T-cell (primary cell): ENCODE measurements around the gene KDELR3. TPM values are rescaled to one million over a fixed set of nuclear protein-coding genes. Genes with fewer than 3 reads are reported as not detected.
A peak's percentile ranks its signal among the peaks of the same experiment; 100 is the strongest.

Experiments used
- ATAC-seq, 4 experiments: fragments of 200-7000 bp in 3 of 4; fragments of 150-1000 bp in 1 of 4; cut with Tn5 transposase; replicated peaks in 1 of 4; 1 replicate in 3 of 4; 2 replicates in 1 of 4; pipeline ENCODE4 v1.10.0; 2021; ENCODE audit warnings: moderate library complexity in 3 of 4, mild to moderate bottlenecking in 2 of 4, moderate number of reproducible peaks in 1 of 4
- CTCF ChIA-PET, 2 donors: fragments of 300-600 bp; sonication (Branson Sonifier 250); formaldehyde crosslinking; loops; one replicate each; lab custom pipeline; 2022; ENCODE audit warnings: antibody characterized with exemption in 2 of 2; lab: Charles Lee
- POLR2A ChIA-PET, 2 donors: fragments of 300-600 bp; sonication (Branson Sonifier 250); formaldehyde crosslinking; loops; one replicate each; lab custom pipeline; 2022; ENCODE audit warnings: antibody characterized with exemption in 2 of 2; lab: Charles Lee
- DNase-seq, 35 experiments: peaks; one replicate each; pipeline versions ENCODE4 v3.0.0 to v3.0.0-alpha.2; 2013 to 2023
- H3K27ac ChIP-seq: one replicate; pipeline ENCODE4 v1.5.1; 2013; ENCODE audit warnings: low read length
- H3K27me3 ChIP-seq, 2 experiments: replicated peaks in 1 of 2; 1 replicate in 1 of 2; 2 replicates in 1 of 2; pipeline versions ENCODE4 v1.6.1 to v1.7.0; 2013; ENCODE audit warnings: low read length in 1 of 2, mixed read lengths in 1 of 2; ENCODE audit not compliant: control insufficient read depth in 2 of 2, insufficient read depth in 2 of 2; ENCODE audit errors: extremely low read depth in 1 of 2
- H3K36me3 ChIP-seq, 2 donors: 1 replicate in 1 of 2; 2 replicates in 1 of 2; pipeline versions ENCODE4 v1.6.1 to v1.7.0; 2013; ENCODE audit warnings: low read length in 1 of 2; ENCODE audit not compliant: control insufficient read depth in 2 of 2, insufficient read depth in 1 of 2; ENCODE audit errors: extremely low read depth in 1 of 2
- H3K4me1 ChIP-seq, 2 experiments: 1 replicate in 1 of 2; 2 replicates in 1 of 2; pipeline versions ENCODE4 v1.6.1 to v1.7.0; 2013; ENCODE audit warnings: low read length in 2 of 2, mixed read lengths in 1 of 2; ENCODE audit not compliant: insufficient read depth in 2 of 2, control insufficient read depth in 1 of 2; ENCODE audit errors: extremely low read depth in 1 of 2
- H3K4me3 ChIP-seq, 2 donors: 1 replicate in 1 of 2; 2 replicates in 1 of 2; pipeline versions ENCODE4 v1.5.1 to v1.7.0; 2013; ENCODE audit warnings: mild to moderate bottlenecking in 2 of 2, low read length in 1 of 2, moderate library complexity in 1 of 2; ENCODE audit not compliant: control insufficient read depth in 1 of 2; ENCODE audit errors: extremely low read depth in 1 of 2
- H3K9me3 ChIP-seq: 2 replicates; pipeline ENCODE4 v1.7.0; 2013
- H3K27ac Mint-ChIP-seq, 2 donors: one replicate each; pipeline ENCODE4 v1.8.0; 2020 to 2021; ENCODE audit warnings: mild to moderate bottlenecking in 2 of 2, mixed read lengths in 2 of 2
- H3K27me3 Mint-ChIP-seq, 2 donors: one replicate each; pipeline ENCODE4 v1.8.0; 2021 to 2022; ENCODE audit warnings: mixed read lengths in 2 of 2
- H3K36me3 Mint-ChIP-seq: one replicate; pipeline ENCODE4 v1.8.0; 2021; ENCODE audit warnings: mixed read lengths
- H3K4me1 Mint-ChIP-seq, 3 donors: one replicate each; pipeline ENCODE4 v1.8.0; 2020 to 2022; ENCODE audit warnings: mixed read lengths in 3 of 3, mild to moderate bottlenecking in 1 of 3
- H3K4me3 Mint-ChIP-seq, 3 donors: one replicate each; pipeline ENCODE4 v1.8.0; 2020 to 2022; ENCODE audit warnings: mild to moderate bottlenecking in 3 of 3, mixed read lengths in 3 of 3, moderate library complexity in 3 of 3
- H3K9me3 Mint-ChIP-seq, 3 donors: one replicate each; pipeline ENCODE4 v1.8.0; 2020 to 2022; ENCODE audit warnings: mixed read lengths in 3 of 3
- WGBS: methylation state at CpG from one replicate; pipeline ENCODE4 v1.1.5; 2013; ENCODE audit warnings: missing lambda C conversion rate; ENCODE audit not compliant: insufficient coverage; 5-methylcytosine and 5-hydroxymethylcytosine counted together
- total RNA-seq, 35 experiments: library from RNA in 6 of 35; stranded (reverse) in 6 of 35; fragments of 120-200 nt in 1 of 35; gene quantifications; one replicate each; pipeline versions ENCODE4 v1.2.1 to v1.2.4 and lab custom pipeline; 2013 to 2026

KDELR3 gene
- total RNA-seq, 5 donors from 2014 or later (not counting 1 experiment from before 2014, with no cell fraction given) = 0.20 to 0.29 (median 0.25) TPM; not detected in 2

DNA sequence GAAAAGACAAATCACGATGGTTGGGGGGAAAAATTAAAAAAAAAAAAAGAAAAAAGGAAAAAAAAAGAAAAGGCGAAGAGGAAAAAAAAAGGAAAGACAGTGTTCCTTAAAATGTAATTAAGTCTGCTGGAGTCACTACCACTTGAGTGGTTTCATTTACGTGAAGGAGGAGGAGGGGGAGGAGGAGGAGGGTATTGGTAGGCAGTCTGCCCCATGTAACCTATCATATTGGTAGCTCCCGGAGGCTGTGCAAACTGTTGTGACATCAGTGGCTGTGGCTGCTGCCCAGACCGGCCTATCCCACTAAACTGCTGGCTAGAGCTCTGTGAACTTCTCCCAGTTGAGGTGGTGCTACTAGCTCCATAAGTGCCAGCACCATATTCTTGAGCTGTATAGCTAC, 17.9 kb downstream of the KDELR3 start:
- no peaks in the 10 kb centered on the region for H3K9me3 Mint-ChIP-seq

DNA sequence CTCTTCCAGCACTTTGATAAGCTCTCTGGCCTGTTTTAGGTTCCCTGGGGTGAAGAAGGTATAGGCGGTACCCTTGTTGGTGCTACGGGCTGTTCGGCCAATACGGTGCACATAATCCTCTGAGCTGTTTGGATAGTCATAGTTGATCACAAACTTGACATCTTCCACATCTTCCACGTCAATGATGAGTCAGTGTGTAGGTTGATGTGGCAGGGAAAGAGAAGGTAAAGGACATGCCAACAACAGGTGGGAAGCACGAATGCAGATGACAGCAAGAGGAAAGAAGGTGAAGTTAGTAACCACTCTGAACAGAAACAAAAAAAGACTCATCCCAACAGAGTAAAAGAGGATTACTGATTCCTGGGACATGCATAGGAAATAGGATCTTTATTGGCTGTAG, 20.1 kb downstream of the KDELR3 start:
- H3K27ac Mint-ChIP-seq = peak overlapping the region in 1 of 2 donors; percentile 36
- H3K4me3 Mint-ChIP-seq = no peak overlapping the region
- POLR2A ChIA-PET = interaction anchor here in 1 of 2 donors (0.6 to 1.4 kb wide), 2 partner anchors 11 to 428 kb away, joined by 3 to 4 read pairs; no protein-coding TSS in a partner anchor
- H3K27me3 Mint-ChIP-seq = no peaks in the 10 kb centered on the region
- no peak overlapping the region for H3K4me3 ChIP-seq
- no peaks in the 10 kb centered on the region for H3K9me3 Mint-ChIP-seq
- H3K36me3 Mint-ChIP-seq = peaks cover 65% of the 10 kb centered on the region
- peaks cover 10 to 98% of the 10 kb centered on the region in 2 donors for H3K36me3 ChIP-seq
- peaks cover 41 to 65% (median 53%) of the 10 kb centered on the region in 3 donors for H3K4me1 Mint-ChIP-seq
- no CpG with 5 or more reads among the region's 6 CpGs for WGBS
- peaks cover 0 to 9% of the 10 kb centered on the region in 2 experiments for H3K4me1 ChIP-seq
- CTCF ChIA-PET = interaction anchor here in 1 of 2 donors (0.6 to 0.7 kb wide), 2 partner anchors 11 to 553 kb away, joined by 3 read pairs; no protein-coding TSS in a partner anchor
- no peak overlapping the region for H3K27ac ChIP-seq
- ATAC-seq (no peak), DNase-seq (no peak)
- no peaks in the 10 kb centered on the region for H3K9me3 ChIP-seq
- no peaks in the 10 kb centered on the region for H3K27me3 ChIP-seq

More for the DNA sequence above, 17.9 kb downstream of the KDELR3 start:
- CTCF ChIA-PET = no interaction called here
- Histone ChIP-seq H3K9me3 (no peaks in the 10 kb centered on the region), H3K36me3 (peaks cover 13 to 99% of the 10 kb centered on the region in 2 donors), H3K27me3 (no peaks in the 10 kb centered on the region), H3K27ac (no peak overlapping the region), H3K4me3 (no peak overlapping the region), H3K4me1 (peaks cover 0 to 9% of the 10 kb centered on the region in 2 experiments)
- H3K27me3 Mint-ChIP-seq = no peaks in the 10 kb centered on the region
- H3K4me3 Mint-ChIP-seq = no peak overlapping the region
- 86% methylated on average over 1 of the region's 5 CpGs for WGBS
- ATAC-seq = peak in 2 of 4 experiments; percentile 27 to 37
- peaks cover 78% of the 10 kb centered on the region for H3K36me3 Mint-ChIP-seq
- POLR2A ChIA-PET = interaction anchor here (0.6 to 0.9 kb wide), 6 partner anchors 9 to 266 kb away, joined by 3 to 5 read pairs (median 4); no protein-coding TSS in a partner anchor
- H3K27ac Mint-ChIP-seq = peak overlapping the region; percentile 34 to 36
- DNase-seq = no peak
- peaks cover 47 to 55% (median 47%) of the 10 kb centered on the region in 3 donors for H3K4me1 Mint-ChIP-seq

DNA sequence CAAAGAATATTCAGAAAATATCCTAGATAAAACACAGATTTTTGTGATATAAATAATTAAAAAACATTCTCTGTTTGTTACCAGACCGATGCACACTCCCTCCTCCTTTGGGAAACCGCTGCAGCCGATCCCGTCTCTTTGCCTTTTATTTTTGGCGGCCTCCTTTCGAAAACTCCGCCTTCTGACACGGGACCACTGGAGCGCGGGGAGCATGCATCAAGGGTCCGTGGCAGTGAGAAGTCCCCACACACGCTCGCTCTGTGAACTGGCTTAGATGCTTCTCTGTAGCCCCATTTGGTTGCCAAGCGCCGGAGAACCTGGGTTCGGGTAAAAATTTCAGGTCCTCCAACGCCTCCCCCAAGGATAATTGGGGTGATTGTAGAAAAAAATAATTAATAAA, 21.2 kb downstream of the KDELR3 start:
- Histone ChIP-seq H3K4me1 (peaks cover 0 to 14% of the 10 kb centered on the region in 2 experiments), H3K4me3 (no peak overlapping the region), H3K9me3 (no peaks in the 10 kb centered on the region), H3K27ac (no peak overlapping the region), H3K27me3 (no peaks in the 10 kb centered on the region), H3K36me3 (peaks cover 10 to 98% of the 10 kb centered on the region in 2 donors)
- Mint-ChIP-seq H3K4me3 (no peak overlapping the region), H3K9me3 (no peaks in the 10 kb centered on the region), H3K4me1 (peaks cover 47 to 69% (median 57%) of the 10 kb centered on the region in 3 donors), H3K27ac (no peak overlapping the region), H3K27me3 (no peaks in the 10 kb centered on the region), H3K36me3 (peaks cover 65% of the 10 kb centered on the region)
- ATAC-seq (no peak), DNase-seq (no peak)
- 98% methylated on average over 14 of the region's 17 CpGs for WGBS
- ChIA-PET CTCF (no interaction called here), POLR2A (interaction anchor here in 1 of 2 donors (1.4 kb wide), 1 partner anchor 10 kb away, joined by 4 read pairs; no protein-coding TSS in a partner anchor)

DNA sequence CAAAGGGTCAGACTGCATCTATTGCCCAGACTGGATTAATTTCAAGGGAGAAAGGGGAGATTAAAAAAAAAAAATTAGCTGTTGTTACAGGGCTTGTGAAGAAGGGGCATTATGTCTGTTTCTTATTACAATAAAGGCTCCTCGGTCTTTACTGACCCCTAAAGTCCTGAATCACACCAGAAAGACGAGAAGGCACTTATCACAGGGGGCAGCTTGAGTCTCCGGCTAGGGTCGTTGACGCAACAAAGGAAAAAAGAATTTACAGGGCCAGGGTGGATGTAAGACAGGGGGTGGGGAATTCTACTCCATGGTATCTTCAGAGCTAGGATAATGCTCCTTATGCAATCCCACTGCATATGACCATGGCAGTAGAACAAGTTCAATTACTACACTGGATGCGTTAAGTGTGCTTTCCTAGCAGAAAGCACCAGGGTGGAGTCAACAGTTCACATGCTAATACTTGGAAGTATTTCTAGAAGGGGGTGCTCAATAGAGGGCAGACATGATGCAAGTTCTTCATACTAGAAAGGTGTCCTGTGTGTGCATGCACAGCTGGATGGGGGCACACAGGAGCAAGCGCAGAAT, 21.8 kb downstream of the KDELR3 start:
- DNase-seq (no peak), ATAC-seq (peak in 1 of 4 experiments; percentile 23)
- no peaks in the 10 kb centered on the region for H3K27me3 ChIP-seq
- WGBS = no CpG with 5 or more reads among the region's 7 CpGs
- peaks cover 10 to 98% of the 10 kb centered on the region in 2 donors for H3K36me3 ChIP-seq
- H3K9me3 ChIP-seq = no peaks in the 10 kb centered on the region
- H3K4me1 Mint-ChIP-seq = peaks cover 48 to 70% (median 59%) of the 10 kb centered on the region in 3 donors
- no peaks in the 10 kb centered on the region for H3K9me3 Mint-ChIP-seq
- H3K27ac Mint-ChIP-seq = peak overlapping the region in 1 of 2 donors; percentile 70
- H3K4me3 Mint-ChIP-seq = no peak overlapping the region
- no peaks in the 10 kb centered on the region for H3K27me3 Mint-ChIP-seq
- ChIA-PET CTCF (interaction anchor here in 1 of 2 donors (0.6 kb wide), 1 partner anchor 140 kb away, joined by 4 read pairs; no protein-coding TSS in a partner anchor), POLR2A (interaction anchor here in 1 of 2 donors (0.6 kb wide), 1 partner anchor 26 kb away, joined by 3 read pairs; no protein-coding TSS in a partner anchor)
- no peak overlapping the region for H3K27ac ChIP-seq
- H3K36me3 Mint-ChIP-seq = peaks cover 64% of the 10 kb centered on the region
- H3K4me1 ChIP-seq = peaks cover 0 to 15% of the 10 kb centered on the region in 2 experiments
- H3K4me3 ChIP-seq = no peak overlapping the region

DNA sequence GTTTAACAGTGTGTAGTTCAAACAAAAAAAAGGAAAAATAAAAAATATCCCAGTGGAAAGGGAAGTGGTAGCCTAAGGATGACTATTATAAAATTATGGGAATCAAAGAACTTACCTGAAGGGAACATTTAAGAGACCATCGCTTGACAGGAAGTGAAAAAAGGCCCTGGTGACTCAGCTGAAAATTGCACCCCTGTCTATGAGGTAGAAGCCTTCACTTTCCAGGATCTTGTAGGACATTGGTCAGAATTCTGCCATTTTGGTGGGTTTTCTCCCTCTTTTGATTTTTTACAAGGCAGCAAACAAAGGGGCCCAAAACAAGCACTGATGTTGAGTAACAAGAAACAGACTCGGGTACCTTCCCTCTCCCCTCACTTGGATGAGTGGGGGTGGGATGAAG, 22.6 kb downstream of the KDELR3 start:
- ChIA-PET POLR2A (interaction anchor here in 1 of 2 donors (0.6 kb wide), 1 partner anchor 27 kb away, joined by 3 read pairs; no protein-coding TSS in a partner anchor), CTCF (no interaction called here)
- no peak overlapping the region for H3K4me3 Mint-ChIP-seq
- H3K27me3 Mint-ChIP-seq = no peaks in the 10 kb centered on the region
- peaks cover 63% of the 10 kb centered on the region for H3K36me3 Mint-ChIP-seq
- Histone ChIP-seq H3K27ac (no peak overlapping the region), H3K9me3 (no peaks in the 10 kb centered on the region), H3K27me3 (no peaks in the 10 kb centered on the region), H3K4me3 (no peak overlapping the region), H3K36me3 (peaks cover 10 to 98% of the 10 kb centered on the region in 2 donors), H3K4me1 (peaks cover 0 to 24% of the 10 kb centered on the region in 2 experiments)
- no peak for DNase-seq
- WGBS = 11% methylated on average over 1 of the region's 2 CpGs
- peak overlapping the region; percentile 78 to 85 for H3K27ac Mint-ChIP-seq
- peak in 2 of 4 experiments; percentile 40 to 43 for ATAC-seq
- H3K9me3 Mint-ChIP-seq = no peaks in the 10 kb centered on the region
- H3K4me1 Mint-ChIP-seq = peaks cover 44 to 69% (median 59%) of the 10 kb centered on the region in 3 donors

DNA sequence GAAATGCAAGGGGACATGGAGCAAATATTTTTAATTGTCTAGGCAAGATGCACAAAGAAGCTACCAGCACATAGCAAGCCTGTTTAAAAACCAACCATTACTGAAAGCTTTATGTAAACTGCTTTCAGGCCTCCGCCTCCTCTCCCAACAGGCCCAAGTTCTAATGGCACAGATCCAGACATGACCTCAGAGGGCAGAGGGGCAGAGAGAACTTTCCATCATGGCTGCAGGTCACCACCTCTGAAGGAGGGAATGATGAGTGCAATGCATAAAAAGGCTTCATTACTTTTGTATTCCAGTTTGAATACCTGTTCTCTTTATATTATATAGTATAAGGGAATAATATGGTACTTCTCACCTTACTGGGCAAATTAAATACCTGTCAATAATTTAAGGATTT, 23.0 kb downstream of the KDELR3 start:
- ChIA-PET CTCF (no interaction called here), POLR2A (interaction anchor here in 1 of 2 donors (0.6 kb wide), 1 partner anchor 374 kb away, joined by 3 read pairs; no protein-coding TSS in a partner anchor)
- DNase-seq (no peak), ATAC-seq (no peak)
- no peaks in the 10 kb centered on the region for H3K27me3 Mint-ChIP-seq
- H3K9me3 Mint-ChIP-seq = no peaks in the 10 kb centered on the region
- H3K4me1 ChIP-seq = peaks cover 0 to 23% of the 10 kb centered on the region in 2 experiments
- WGBS = no CpG with 5 or more reads among the region's 1 CpG
- H3K4me3 Mint-ChIP-seq = no peak overlapping the region
- H3K36me3 ChIP-seq = peaks cover 8 to 98% of the 10 kb centered on the region in 2 donors
- no peak overlapping the region for H3K4me3 ChIP-seq
- H3K27me3 ChIP-seq = no peaks in the 10 kb centered on the region
- no peaks in the 10 kb centered on the region for H3K9me3 ChIP-seq
- peaks cover 62% of the 10 kb centered on the region for H3K36me3 Mint-ChIP-seq
- peak overlapping the region; percentile 78 to 85 for H3K27ac Mint-ChIP-seq
- peaks cover 43 to 68% (median 57%) of the 10 kb centered on the region in 3 donors for H3K4me1 Mint-ChIP-seq
- no peak overlapping the region for H3K27ac ChIP-seq
